Thyroid gland (tissue), 4 donors: Measurements from ENCODE around the gene CRTAC1.

ENCODE experiments used
- POLR2A ChIP-seq, 2 donors: fragments of 450-650 bp; IDR thresholded peaks; one replicate each; pipeline ENCODE4 v1.6.1; 2017; ENCODE audit warnings: antibody characterized with exemption in 2 of 2, mild to moderate bottlenecking in 2 of 2, moderate library complexity in 1 of 2
- TF ChIP-seq, protein P1 (sequence below), 6 experiments: fragments of 200-600 bp in 3 of 6; fragments of 450-650 bp in 3 of 6; sonication (generic) in 3 of 6; IDR thresholded peaks; one replicate each; pipeline ENCODE4 v1.5.1; 2016 to 2019; ENCODE audit warnings: antibody characterized with exemption in 6 of 6, mild to moderate bottlenecking in 2 of 6, inconsistent platforms in 1 of 6, moderate library complexity in 1 of 6

DNA sequence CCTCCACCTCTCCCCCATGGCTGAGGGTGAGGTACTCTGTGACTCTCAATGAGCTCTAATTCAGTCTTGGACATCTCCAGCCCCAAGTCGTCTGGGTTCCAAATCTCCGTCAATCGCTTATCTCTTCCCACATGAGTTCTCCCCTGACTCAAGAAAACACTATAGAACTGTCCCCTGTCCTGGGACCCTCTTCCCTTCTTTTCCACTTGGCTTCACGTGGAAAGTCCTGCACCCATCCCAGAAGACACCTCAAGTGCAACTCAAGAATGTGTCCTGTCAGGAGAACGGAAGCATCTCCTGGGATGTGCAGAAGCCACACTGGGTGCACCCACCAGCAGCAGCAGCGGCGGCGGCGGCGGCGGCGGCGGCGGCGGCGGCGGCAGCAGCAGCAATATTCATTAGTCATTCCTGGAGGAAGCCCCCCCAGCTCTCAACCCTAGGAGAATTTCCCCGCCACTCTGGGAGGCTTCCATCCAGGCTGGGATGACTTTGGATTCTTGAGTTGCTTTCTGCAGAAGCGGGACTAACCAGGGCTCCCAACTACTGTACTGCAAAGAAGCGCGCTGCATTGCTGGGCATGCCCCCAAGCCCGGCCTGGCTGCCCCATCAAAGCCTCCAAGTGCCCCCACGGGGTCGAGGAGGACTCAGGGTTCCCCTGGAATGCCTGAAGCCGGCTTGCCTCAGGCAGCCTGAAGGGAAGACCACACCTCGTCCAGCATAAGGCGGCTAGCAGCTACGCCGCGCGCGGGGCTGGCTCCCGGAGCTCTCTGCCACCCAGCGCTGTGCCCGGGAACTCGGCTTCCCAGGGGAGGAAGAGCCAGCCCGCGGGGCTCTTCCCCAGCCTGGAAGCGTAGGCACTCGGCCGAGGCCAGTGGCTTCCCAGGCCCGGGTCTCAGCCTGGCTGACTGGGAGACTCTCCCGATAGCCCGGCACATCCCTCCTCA, 1.0 kb downstream of the CRTAC1 start:
- TF ChIP-seq, protein P1, sequence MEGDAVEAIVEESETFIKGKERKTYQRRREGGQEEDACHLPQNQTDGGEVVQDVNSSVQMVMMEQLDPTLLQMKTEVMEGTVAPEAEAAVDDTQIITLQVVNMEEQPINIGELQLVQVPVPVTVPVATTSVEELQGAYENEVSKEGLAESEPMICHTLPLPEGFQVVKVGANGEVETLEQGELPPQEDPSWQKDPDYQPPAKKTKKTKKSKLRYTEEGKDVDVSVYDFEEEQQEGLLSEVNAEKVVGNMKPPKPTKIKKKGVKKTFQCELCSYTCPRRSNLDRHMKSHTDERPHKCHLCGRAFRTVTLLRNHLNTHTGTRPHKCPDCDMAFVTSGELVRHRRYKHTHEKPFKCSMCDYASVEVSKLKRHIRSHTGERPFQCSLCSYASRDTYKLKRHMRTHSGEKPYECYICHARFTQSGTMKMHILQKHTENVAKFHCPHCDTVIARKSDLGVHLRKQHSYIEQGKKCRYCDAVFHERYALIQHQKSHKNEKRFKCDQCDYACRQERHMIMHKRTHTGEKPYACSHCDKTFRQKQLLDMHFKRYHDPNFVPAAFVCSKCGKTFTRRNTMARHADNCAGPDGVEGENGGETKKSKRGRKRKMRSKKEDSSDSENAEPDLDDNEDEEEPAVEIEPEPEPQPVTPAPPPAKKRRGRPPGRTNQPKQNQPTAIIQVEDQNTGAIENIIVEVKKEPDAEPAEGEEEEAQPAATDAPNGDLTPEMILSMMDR (IDR thresholded peaks at IDR 0.05), result no peak
- TF ChIP-seq POLR2A (IDR thresholded peaks at IDR 0.05), result no peak
